Astrocyte (in vitro differentiated cells and primary cell): ENCODE measurements around the gene COG5.

Experiments used
- CTCF ChIP-seq: IDR thresholded peaks from 2 replicates; pipeline ENCODE4 v1.5.1; 2011; ENCODE audit warnings: low read depth, mild to moderate bottlenecking, inconsistent platforms, low read length, moderate library complexity; ENCODE audit not compliant: insufficient read depth
- EZH2 ChIP-seq: IDR thresholded peaks from 2 replicates; pipeline ENCODE4 v1.6.1; 2012; ENCODE audit warnings: mild to moderate bottlenecking, low read length, inconsistent platforms; ENCODE audit not compliant: insufficient read depth

DNA sequence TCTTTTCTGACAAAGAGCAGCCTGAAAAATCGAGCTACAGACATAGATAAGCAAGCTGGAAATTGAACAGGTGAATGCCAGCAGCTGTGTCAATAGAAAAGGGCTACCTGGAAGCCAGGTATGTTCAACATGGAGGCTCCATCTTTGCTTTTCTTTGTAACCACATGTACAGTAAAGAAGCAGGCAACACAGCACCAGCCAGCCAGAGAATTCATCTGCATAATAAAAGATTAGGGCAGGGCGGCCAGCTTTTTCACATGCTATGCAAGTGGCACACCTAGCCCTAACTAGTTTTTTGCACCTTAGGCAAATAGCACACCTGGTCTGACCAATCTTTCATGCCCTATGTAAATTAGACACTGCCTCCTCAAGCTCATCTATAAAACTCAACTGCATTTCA, 25.7 kb downstream of the COG5 start:
- TF ChIP-seq CTCF (no peak), EZH2 (no peak)
